Suprapubic skin (tissue), 4 donors: ENCODE measurements around the gene BNC2. TPM values are rescaled to one million over a fixed set of nuclear protein-coding genes. Genes with fewer than 3 reads are reported as not detected.

Experiments
- DNase-seq, 2 donors: peaks; one replicate each; pipeline ENCODE4 v3.0.0-alpha.2; 2019; ENCODE audit warnings: low spot score in 2 of 2
- H3K27ac ChIP-seq: fragments of 200-600 bp; sonication (generic); one replicate; pipeline ENCODE4 v1.5.1; 2019
- H3K27me3 ChIP-seq: fragments of 200-600 bp; sonication (generic); one replicate; pipeline ENCODE4 v1.5.1; 2019
- H3K36me3 ChIP-seq: fragments of 200-600 bp; sonication (generic); one replicate; pipeline ENCODE4 v1.5.1; 2019
- H3K4me1 ChIP-seq: fragments of 200-600 bp; sonication (generic); one replicate; pipeline ENCODE4 v1.5.1; 2019
- H3K4me3 ChIP-seq: fragments of 200-600 bp; sonication (generic); one replicate; pipeline ENCODE4 v1.5.1; 2019; ENCODE audit warnings: mild to moderate bottlenecking
- H3K9me3 ChIP-seq: fragments of 200-600 bp; sonication (generic); one replicate; pipeline ENCODE4 v1.5.1; 2019
- CTCF ChIP-seq, 2 donors: fragments of 200-600 bp in 1 of 2; fragments of 450-650 bp in 1 of 2; sonication (generic) in 1 of 2; IDR thresholded peaks; one replicate each; pipeline ENCODE4 v1.5.1; 2016 to 2019; ENCODE audit warnings: antibody characterized with exemption in 2 of 2, mild to moderate bottlenecking in 1 of 2, moderate library complexity in 1 of 2
- EP300 ChIP-seq: sonication (generic); formaldehyde crosslinking; IDR thresholded peaks from one replicate; pipeline ENCODE4 v1.6.1; 2017; ENCODE audit warnings: antibody characterized with exemption
- POLR2A ChIP-seq, 2 donors: fragments of 450-650 bp; IDR thresholded peaks; one replicate each; pipeline ENCODE4 v1.6.1; 2017; ENCODE audit warnings: antibody characterized with exemption in 2 of 2, mild to moderate bottlenecking in 2 of 2, moderate library complexity in 2 of 2
- POLR2AphosphoS5 ChIP-seq, 3 donors: sonication (generic); formaldehyde crosslinking; IDR thresholded peaks; one replicate each; pipeline ENCODE4 v1.6.1; 2017; ENCODE audit warnings: antibody characterized with exemption in 3 of 3
- WGBS: methylation state at CpG from one replicate; pipeline ENCODE4 v1.1.5; 2018; 5-methylcytosine and 5-hydroxymethylcytosine counted together
- total RNA-seq, 4 donors: library from RNA; depleted of rRNA; stranded (reverse); fragments of >200 nt; gene quantifications; one replicate each; pipeline ENCODE4 v1.1.0, GENCODE V29; 2016

BNC2 gene
- total RNA-seq, 4 donors from 2014 or later: 6.5 to 12.3 (median 8.9) TPM

GRCh38 chr9:16771356-16771755 lies 99.1 kb downstream of the BNC2 start:
- H3K27me3 ChIP-seq: no peaks in the 10 kb centered on the region
- 25% methylated on average over 1 of the region's 1 CpG for WGBS
- H3K4me1 ChIP-seq: no peaks in the 10 kb centered on the region
- TF ChIP-seq EP300 (no peak), POLR2AphosphoS5 (IDR thresholded peaks at IDR 0.05) (no peak), CTCF (IDR thresholded peaks at IDR 0.05) (no peak), POLR2A (IDR thresholded peaks at IDR 0.05) (no peak)
- H3K4me3 ChIP-seq: no peak overlapping the region
- no peak for DNase-seq
- no peak overlapping the region for H3K27ac ChIP-seq
- H3K9me3 ChIP-seq: no peaks in the 10 kb centered on the region
- no peaks in the 10 kb centered on the region for H3K36me3 ChIP-seq

- Histone ChIP-seq H3K27me3 (no peaks in the 10 kb centered on the region), H3K36me3 (no peaks in the 10 kb centered on the region), H3K27ac (no peak overlapping the region), H3K9me3 (no peaks in the 10 kb centered on the region), H3K4me3 (no peak overlapping the region), H3K4me1 (no peaks in the 10 kb centered on the region)
- DNase-seq: no peak
- WGBS: 95% methylated on average over 5 of the region's 5 CpGs
- TF ChIP-seq EP300: no peak
- no peak for TF ChIP-seq POLR2A (IDR thresholded peaks at IDR 0.05)
- TF ChIP-seq POLR2AphosphoS5 (IDR thresholded peaks at IDR 0.05): no peak
- no peak for TF ChIP-seq CTCF (IDR thresholded peaks at IDR 0.05)
Observed at GRCh38 chr9:16769291-16769690, 101.2 kb downstream of the BNC2 start.

GRCh38 chr9:16768816-16769215 lies 101.7 kb downstream of the BNC2 start:
- Histone ChIP-seq H3K27me3 (no peaks in the 10 kb centered on the region), H3K27ac (no peak overlapping the region), H3K9me3 (no peaks in the 10 kb centered on the region), H3K36me3 (no peaks in the 10 kb centered on the region), H3K4me3 (no peak overlapping the region), H3K4me1 (no peaks in the 10 kb centered on the region)
- WGBS: 92% methylated on average over 6 of the region's 6 CpGs
- TF ChIP-seq POLR2A (IDR thresholded peaks at IDR 0.05): no peak
- TF ChIP-seq EP300: no peak
- TF ChIP-seq CTCF (IDR thresholded peaks at IDR 0.05): no peak
- TF ChIP-seq POLR2AphosphoS5 (IDR thresholded peaks at IDR 0.05): no peak
- no peak for DNase-seq

GRCh38 chr9:16767366-16767765 lies 103.1 kb downstream of the BNC2 start:
- Histone ChIP-seq H3K27me3 (no peaks in the 10 kb centered on the region), H3K27ac (no peak overlapping the region), H3K36me3 (no peaks in the 10 kb centered on the region), H3K4me3 (no peak overlapping the region), H3K9me3 (no peaks in the 10 kb centered on the region), H3K4me1 (no peaks in the 10 kb centered on the region)
- WGBS: 88% methylated on average over 3 of the region's 3 CpGs
- DNase-seq: no peak
- TF ChIP-seq EP300 (no peak), POLR2A (IDR thresholded peaks at IDR 0.05) (no peak), CTCF (IDR thresholded peaks at IDR 0.05) (no peak), POLR2AphosphoS5 (IDR thresholded peaks at IDR 0.05) (no peak)

- H3K4me1 ChIP-seq: no peaks in the 10 kb centered on the region
- TF ChIP-seq CTCF (IDR thresholded peaks at IDR 0.05) (no peak), POLR2A (IDR thresholded peaks at IDR 0.05) (no peak), EP300 (no peak), POLR2AphosphoS5 (IDR thresholded peaks at IDR 0.05) (no peak)
- H3K27me3 ChIP-seq: no peaks in the 10 kb centered on the region
- H3K36me3 ChIP-seq: no peaks in the 10 kb centered on the region
- no peak overlapping the region for H3K27ac ChIP-seq
- 74% methylated on average over 2 of the region's 2 CpGs for WGBS
- DNase-seq: no peak
- H3K9me3 ChIP-seq: no peaks in the 10 kb centered on the region
- no peak overlapping the region for H3K4me3 ChIP-seq
Observed at GRCh38 chr9:16763946-16764345, 106.5 kb downstream of the BNC2 start.
